Gastroesophageal sphincter (tissue), 4 donors: Measurements from ENCODE around the gene NEIL1. TPM values are rescaled to one million over a fixed set of nuclear protein-coding genes. Genes with fewer than 3 reads are reported as not detected.
"Not testable (repeated sequence)": the region's sequence is repeated elsewhere in the genome, so short reads cannot be mapped to it uniquely, and the experiment has no call there.

ENCODE experiments used
- ATAC-seq: fragments of 150-250 bp; one replicate; pipeline ENCODE4 v1.9.1; 2016; ENCODE audit warnings: mild to moderate bottlenecking, moderate library complexity
- H3K27ac ChIP-seq, 4 donors: fragments of 200-600 bp; sonication (generic) in 3 of 4; 1 replicate in 3 of 4; 2 replicates in 1 of 4; pipeline ENCODE4 v1.5.1; 2016 to 2019
- H3K27me3 ChIP-seq: fragments of 200-600 bp; sonication (generic); one replicate; pipeline ENCODE4 v1.5.1; 2019
- H3K36me3 ChIP-seq, 2 donors: fragments of 200-600 bp; sonication (generic); one replicate each; pipeline ENCODE4 v1.5.1; 2019; ENCODE audit warnings: control low read depth in 1 of 2
- H3K4me1 ChIP-seq, 3 donors: fragments of 200-600 bp; sonication (generic); 1 replicate in 2 of 3; 2 replicates in 1 of 3; pipeline ENCODE4 v1.5.1; 2016 to 2019; ENCODE audit warnings: control low read depth in 2 of 3
- H3K4me3 ChIP-seq, 2 donors: fragments of 200-600 bp; sonication (generic); one replicate each; pipeline ENCODE4 v1.5.1; 2019; ENCODE audit warnings: mild to moderate bottlenecking in 1 of 2, moderate library complexity in 1 of 2
- H3K9me3 ChIP-seq, 3 donors: fragments of 200-600 bp; sonication (generic); one replicate each; pipeline ENCODE4 v1.5.1; 2017 to 2019; ENCODE audit warnings: control low read depth in 2 of 3
- CTCF ChIP-seq, 4 experiments: fragments of 200-600 bp in 2 of 4; fragments of 450-650 bp in 2 of 4; sonication (generic) in 1 of 4; IDR thresholded peaks; one replicate each; pipeline ENCODE4 v1.5.1; 2017 to 2019; ENCODE audit warnings: antibody characterized with exemption in 4 of 4, mild to moderate bottlenecking in 2 of 4, moderate library complexity in 2 of 4
- EP300 ChIP-seq: sonication (generic); formaldehyde crosslinking; IDR thresholded peaks from one replicate; pipeline ENCODE4 v1.6.1; 2017; ENCODE audit warnings: antibody characterized with exemption, mild to moderate bottlenecking
- POLR2A ChIP-seq, 2 donors: fragments of 450-650 bp; IDR thresholded peaks; one replicate each; pipeline ENCODE4 v1.6.1; 2017; ENCODE audit warnings: antibody characterized with exemption in 2 of 2, mild to moderate bottlenecking in 2 of 2, moderate library complexity in 1 of 2
- POLR2AphosphoS5 ChIP-seq: sonication (generic); formaldehyde crosslinking; IDR thresholded peaks from one replicate; pipeline ENCODE4 v1.6.1; 2017; ENCODE audit warnings: antibody characterized with exemption
- WGBS, 2 donors: methylation state at CpG; one replicate each; pipeline ENCODE4 v1.1.5; 2018; ENCODE audit warnings: low coverage in 1 of 2; 5-methylcytosine and 5-hydroxymethylcytosine counted together
- total RNA-seq, 4 donors: library from RNA; depleted of rRNA; stranded (reverse); fragments of >200 nt; gene quantifications; one replicate each; pipeline ENCODE4 v1.1.0, GENCODE V29; 2016

The NEIL1 gene
- total RNA-seq, 4 donors from 2014 or later = 8.7 to 47.8 (median 28.9) TPM

DNA sequence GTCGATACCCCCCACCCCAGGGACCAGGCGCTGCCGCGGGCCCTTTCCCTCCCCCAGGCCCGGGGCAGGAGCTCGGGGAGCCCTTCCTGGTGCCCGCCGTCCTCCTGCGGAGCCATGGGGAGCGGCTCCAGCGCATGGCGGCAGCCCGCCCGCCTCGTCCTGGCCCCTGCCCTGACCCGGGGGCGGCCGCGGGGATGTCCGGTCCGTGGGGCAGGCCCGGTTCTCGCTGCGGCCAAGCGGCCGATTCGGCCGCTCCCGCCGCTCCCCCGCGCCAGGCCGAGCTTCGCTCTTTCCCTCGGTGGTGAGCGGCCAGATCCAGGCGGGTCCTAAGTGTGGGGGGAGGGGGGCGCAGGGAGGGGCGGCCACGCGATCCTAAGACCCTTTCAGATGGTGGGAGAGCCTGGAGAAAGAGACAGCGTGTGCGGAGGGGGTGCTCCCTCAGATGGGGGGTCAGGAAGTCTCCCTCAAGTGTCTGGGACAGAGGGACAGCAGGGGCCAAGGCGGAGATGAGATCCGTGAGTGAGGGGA, 1.3 kb downstream of the NEIL1 start:
- peak; percentile 35 for ATAC-seq
- H3K27ac ChIP-seq = peak overlapping the region; percentile 8 to 80 (median 74)
- TF ChIP-seq CTCF (IDR thresholded peaks at IDR 0.05) = no peak
- no peak for TF ChIP-seq POLR2AphosphoS5
- no peak for TF ChIP-seq EP300
- no peak for TF ChIP-seq POLR2A (IDR thresholded peaks at IDR 0.05)

GRCh38 chr15:75348562-75349350, 1.9 kb downstream of the NEIL1 start:
- peak; percentile 6 for ATAC-seq
- H3K27ac ChIP-seq = peak overlapping the region in 3 of 4 donors; percentile 74 to 80 (median 75)
- H3K4me1 ChIP-seq = peaks cover 0 to 41% (median 14%) of the 10 kb centered on the region in 3 donors
- no peaks in the 10 kb centered on the region for H3K9me3 ChIP-seq
- H3K27me3 ChIP-seq = no peaks in the 10 kb centered on the region
- TF ChIP-seq EP300 = no peak
- TF ChIP-seq POLR2AphosphoS5 = no peak
- WGBS, 2 donors = 0 to 68% methylated on average over 5 to 22 of the region's 46 CpGs
- H3K4me3 ChIP-seq = peak overlapping the region; percentile 86 to 97
- no peaks in the 10 kb centered on the region for H3K36me3 ChIP-seq

More for the DNA sequence above, 1.3 kb downstream of the NEIL1 start:
- Histone ChIP-seq H3K27me3 (no peaks in the 10 kb centered on the region), H3K4me1 (peaks cover 0 to 44% (median 14%) of the 10 kb centered on the region in 3 donors), H3K4me3 (peak overlapping the region; percentile 86 to 97), H3K36me3 (no peaks in the 10 kb centered on the region), H3K9me3 (no peaks in the 10 kb centered on the region)
- WGBS, 2 donors = 0 to 3% methylated on average over 4 to 5 of the region's 45 CpGs

DNA sequence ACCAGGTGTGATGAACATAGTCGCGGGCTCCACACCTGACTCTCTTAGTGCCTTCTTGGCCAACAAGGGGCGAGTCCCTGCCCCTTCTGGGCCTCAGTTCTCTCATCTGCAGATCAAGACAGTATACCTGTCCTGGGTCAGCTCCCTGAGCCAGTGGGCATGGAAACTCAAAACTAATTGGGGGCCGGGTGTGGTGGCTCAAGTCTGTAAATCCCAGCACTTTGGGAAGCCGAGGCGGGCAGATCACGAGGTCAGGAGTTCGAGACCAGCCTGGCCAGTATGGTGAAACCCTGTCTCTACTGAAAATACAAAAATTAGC, 2.5 kb downstream of the NEIL1 start:
- peaks cover 0 to 35% (median 14%) of the 10 kb centered on the region in 3 donors for H3K4me1 ChIP-seq
- H3K27me3 ChIP-seq, ATAC-seq, H3K4me3 ChIP-seq, H3K9me3 ChIP-seq, H3K36me3 ChIP-seq, H3K27ac ChIP-seq: not testable (repeated sequence)
- 100% methylated on average over 3 of the region's 8 CpGs; no CpG with 5 or more reads in 1 of the 2 donors for WGBS, 2 donors

- no peaks in the 10 kb centered on the region for H3K27me3 ChIP-seq
- WGBS, 2 donors = 69 to 75% methylated on average over 7 of the region's 9 CpGs
- no peak for TF ChIP-seq EP300
- TF ChIP-seq POLR2A (IDR thresholded peaks at IDR 0.05) = no peak
- no peak for TF ChIP-seq CTCF (IDR thresholded peaks at IDR 0.05)
- no peak for TF ChIP-seq POLR2AphosphoS5
- H3K27ac ChIP-seq = no peak overlapping the region
- H3K36me3 ChIP-seq = peaks cover 0 to 12% of the 10 kb centered on the region in 2 donors
- no peak overlapping the region for H3K4me3 ChIP-seq
- H3K4me1 ChIP-seq = peaks cover 0 to 34% (median 14%) of the 10 kb centered on the region in 3 donors
- no peak for ATAC-seq
- no peaks in the 10 kb centered on the region for H3K9me3 ChIP-seq
Measured at GRCh38 chr15:75349851-75350588, 3.2 kb downstream of the NEIL1 start.

- 50 to 100% methylated on average over 1 to 5 of the region's 7 CpGs for WGBS, 2 donors
- Histone ChIP-seq H3K4me3 (no peak overlapping the region), H3K27me3 (no peaks in the 10 kb centered on the region), H3K9me3 (no peaks in the 10 kb centered on the region), H3K36me3 (peaks cover 0 to 20% of the 10 kb centered on the region in 2 donors), H3K4me1 (peaks cover 0 to 31% (median 14%) of the 10 kb centered on the region in 3 donors), H3K27ac (no peak overlapping the region)
- no peak for ATAC-seq
- no peak for TF ChIP-seq CTCF (IDR thresholded peaks at IDR 0.05)
- no peak for TF ChIP-seq POLR2AphosphoS5
- TF ChIP-seq EP300 = no peak
- no peak for TF ChIP-seq POLR2A (IDR thresholded peaks at IDR 0.05)
Measured at GRCh38 chr15:75350601-75351361, 3.9 kb downstream of the NEIL1 start.
